Measurements from ENCODE around the gene SUPT3H. TPM values are rescaled to one million over a fixed set of nuclear protein-coding genes. Genes with fewer than 3 reads are reported as not detected.

SUPT3H gene
- polyA plus RNA-seq, 3 donors, result 2.4 to 3.5 (median 2.5) TPM

DNA sequence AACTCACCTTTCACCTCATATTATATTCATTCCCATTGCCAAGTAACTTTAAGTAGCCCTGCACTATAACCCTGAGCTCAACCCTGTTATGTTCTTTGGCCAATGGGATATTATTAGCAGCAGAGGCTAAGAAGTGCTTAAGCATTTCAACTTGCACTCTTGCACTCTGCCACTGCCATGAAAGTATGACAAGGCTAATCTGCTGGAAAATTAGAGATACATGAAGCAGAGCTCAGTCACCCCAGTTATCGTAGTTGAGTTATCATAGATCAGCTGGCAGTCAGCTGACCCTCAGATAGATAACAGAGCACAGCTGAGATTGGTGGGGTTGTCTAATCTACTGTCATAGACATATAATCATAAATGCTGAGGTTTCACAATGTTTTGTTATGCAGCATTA lies 259.0 kb downstream of the SUPT3H start:
- 100% methylated on average over 1 of the region's 1 CpG for WGBS (ENCODE audit: insufficient coverage)
- no peaks in the 10 kb centered on the region for H3K36me3 Mint-ChIP-seq

DNA sequence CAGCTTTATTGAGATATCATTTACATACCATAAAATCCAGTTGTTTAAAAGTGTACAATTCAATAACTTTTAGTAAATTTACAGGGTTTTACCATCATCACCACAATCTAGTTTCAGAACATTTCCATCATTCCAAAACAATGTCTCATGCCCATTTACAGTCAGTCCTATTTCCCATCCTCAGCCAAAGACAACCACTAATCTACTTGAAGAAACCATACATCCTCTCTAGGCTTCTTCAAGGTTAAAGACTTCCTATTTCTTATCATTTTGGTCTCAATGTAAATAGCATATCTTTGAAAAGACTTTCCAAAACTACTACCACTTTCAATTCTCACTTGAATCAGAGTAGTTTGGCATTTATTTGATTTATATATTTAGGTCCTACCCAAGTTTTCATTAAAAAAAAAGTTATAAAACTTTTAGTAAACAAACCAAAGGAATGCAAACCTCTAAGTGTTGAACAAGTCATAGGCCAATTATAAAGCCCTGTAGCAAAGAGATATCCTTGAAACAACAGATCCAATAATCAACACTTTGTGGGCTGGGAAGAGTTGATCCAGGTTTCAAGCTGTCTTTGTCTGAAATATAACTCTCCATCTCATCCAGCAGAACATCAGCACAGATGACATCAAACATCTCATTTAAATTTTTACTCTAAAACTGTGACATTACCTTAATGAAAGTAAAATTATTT lies 260.9 kb downstream of the SUPT3H start:
- Histone ChIP-seq H4K20me1 (ENCODE audit: insufficient read depth, low read length) (no peaks in the 10 kb centered on the region), H3K27me3 (ENCODE audit: control insufficient read depth in 2 of 2, insufficient read depth in 2 of 2, low read length in 2 of 2) (no peaks in the 10 kb centered on the region), H3K79me2 (ENCODE audit: insufficient read depth, low read length) (no peaks in the 10 kb centered on the region), H3K4me1 (ENCODE audit: control insufficient read depth in 1 of 2, insufficient read depth in 2 of 2, low read length in 2 of 2) (no peaks in the 10 kb centered on the region), H3K9ac (ENCODE audit: insufficient read depth, low read length, poor library complexity, severe bottlenecking) (no peak overlapping the region), H3K4me2 (replicated peaks; ENCODE audit: extremely low read depth, low read length, poor library complexity, severe bottlenecking) (no peak overlapping the region), H3K4me3 (replicated peaks in 1 of 3; ENCODE audit: low read depth in 2 of 3, low read length in 3 of 3) (no peak overlapping the region), H2AFZ (ENCODE audit: insufficient read depth, low read depth, low read length, poor library complexity, severe bottlenecking) (no peak overlapping the region), H3K27ac (ENCODE audit: low read depth in 1 of 2, low read length in 2 of 2) (no peak overlapping the region), H3K36me3 (replicated peaks in 1 of 2; ENCODE audit: control insufficient read depth in 1 of 2, insufficient read depth in 2 of 2, low read length in 2 of 2) (no peaks in the 10 kb centered on the region), H3K9me3 (replicated peaks in 1 of 2; ENCODE audit: control insufficient read depth in 1 of 2, insufficient read depth in 1 of 2, low read length in 2 of 2) (no peaks in the 10 kb centered on the region)
- peaks cover 9% of the 10 kb centered on the region for H3K4me1 Mint-ChIP-seq
- no peak for DNase-seq
- H3K36me3 Mint-ChIP-seq, result no peaks in the 10 kb centered on the region
- TF ChIP-seq, protein P1, sequence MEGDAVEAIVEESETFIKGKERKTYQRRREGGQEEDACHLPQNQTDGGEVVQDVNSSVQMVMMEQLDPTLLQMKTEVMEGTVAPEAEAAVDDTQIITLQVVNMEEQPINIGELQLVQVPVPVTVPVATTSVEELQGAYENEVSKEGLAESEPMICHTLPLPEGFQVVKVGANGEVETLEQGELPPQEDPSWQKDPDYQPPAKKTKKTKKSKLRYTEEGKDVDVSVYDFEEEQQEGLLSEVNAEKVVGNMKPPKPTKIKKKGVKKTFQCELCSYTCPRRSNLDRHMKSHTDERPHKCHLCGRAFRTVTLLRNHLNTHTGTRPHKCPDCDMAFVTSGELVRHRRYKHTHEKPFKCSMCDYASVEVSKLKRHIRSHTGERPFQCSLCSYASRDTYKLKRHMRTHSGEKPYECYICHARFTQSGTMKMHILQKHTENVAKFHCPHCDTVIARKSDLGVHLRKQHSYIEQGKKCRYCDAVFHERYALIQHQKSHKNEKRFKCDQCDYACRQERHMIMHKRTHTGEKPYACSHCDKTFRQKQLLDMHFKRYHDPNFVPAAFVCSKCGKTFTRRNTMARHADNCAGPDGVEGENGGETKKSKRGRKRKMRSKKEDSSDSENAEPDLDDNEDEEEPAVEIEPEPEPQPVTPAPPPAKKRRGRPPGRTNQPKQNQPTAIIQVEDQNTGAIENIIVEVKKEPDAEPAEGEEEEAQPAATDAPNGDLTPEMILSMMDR (IDR thresholded peaks at IDR 0.05), result no peak
- no peak overlapping the region for H3K27ac Mint-ChIP-seq
- H3K4me3 Mint-ChIP-seq, result no peak overlapping the region
- no peaks in the 10 kb centered on the region for H3K27me3 Mint-ChIP-seq (ENCODE audit: low read depth in 3 of 3)
- no peaks in the 10 kb centered on the region for H3K9me3 Mint-ChIP-seq
- intact Hi-C loops (cut with micrococcal nuclease), result no loop called here

More for the DNA sequence above, 259.0 kb downstream of the SUPT3H start:
- H3K27ac Mint-ChIP-seq, result no peak overlapping the region
- H3K4me1 Mint-ChIP-seq, result peaks cover 2% of the 10 kb centered on the region
- intact Hi-C loops (cut with micrococcal nuclease), result no loop called here
- H3K9me3 ChIP-seq (replicated peaks in 1 of 2; ENCODE audit: control insufficient read depth in 1 of 2, insufficient read depth in 1 of 2, low read length in 2 of 2), result no peaks in the 10 kb centered on the region
- H3K4me3 ChIP-seq (replicated peaks in 1 of 3; ENCODE audit: low read depth in 2 of 3, low read length in 3 of 3), result no peak overlapping the region
- H3K9me3 Mint-ChIP-seq, result no peaks in the 10 kb centered on the region
- H3K4me3 Mint-ChIP-seq, result no peak overlapping the region
- no peak overlapping the region for H3K9ac ChIP-seq (ENCODE audit: insufficient read depth, low read length, poor library complexity, severe bottlenecking)
- TF ChIP-seq, protein P1 (IDR thresholded peaks at IDR 0.05), result no peak
- H2AFZ ChIP-seq (ENCODE audit: insufficient read depth, low read depth, low read length, poor library complexity, severe bottlenecking), result no peak overlapping the region
- no peaks in the 10 kb centered on the region for H4K20me1 ChIP-seq (ENCODE audit: insufficient read depth, low read length)
- no peaks in the 10 kb centered on the region for H3K4me1 ChIP-seq (ENCODE audit: control insufficient read depth in 1 of 2, insufficient read depth in 2 of 2, low read length in 2 of 2)
- DNase-seq, result no peak
- no peak overlapping the region for H3K4me2 ChIP-seq (replicated peaks; ENCODE audit: extremely low read depth, low read length, poor library complexity, severe bottlenecking)
- no peaks in the 10 kb centered on the region for H3K27me3 ChIP-seq (ENCODE audit: control insufficient read depth in 2 of 2, insufficient read depth in 2 of 2, low read length in 2 of 2)
- H3K27ac ChIP-seq (ENCODE audit: low read depth in 1 of 2, low read length in 2 of 2), result no peak overlapping the region
- no peaks in the 10 kb centered on the region for H3K79me2 ChIP-seq (ENCODE audit: insufficient read depth, low read length)
- H3K36me3 ChIP-seq (replicated peaks in 1 of 2; ENCODE audit: control insufficient read depth in 1 of 2, insufficient read depth in 2 of 2, low read length in 2 of 2), result no peaks in the 10 kb centered on the region
- no peaks in the 10 kb centered on the region for H3K27me3 Mint-ChIP-seq (ENCODE audit: low read depth in 3 of 3)
